HCT116 (cell line): ENCODE data around the gene LRRC32. TPM values are rescaled to one million over a fixed set of nuclear protein-coding genes. Genes with fewer than 3 reads are reported as not detected.

Experiments
- ATAC-seq: fragments of 200-7000 bp; cut with Tn5 transposase; 2 replicates; pipeline ENCODE4 v1.9.1; 2020; ENCODE audit warnings: mild to moderate bottlenecking, moderate library complexity
- BruUV-seq: library from RNA; stranded (reverse); fragments of 400-500 nt; replicated peaks from 2 replicates; lab custom pipeline; 2021; lab: Mats Ljungman, UMichigan
- CTCF ChIA-PET: fragments of 300-600 bp; sonication (Branson Sonifier 250); formaldehyde crosslinking; loops from one replicate; lab custom pipeline; 2021; ENCODE audit warnings: antibody characterized with exemption; lab: Charles Lee
- POLR2A ChIA-PET: fragments of 300-600, 350-600 bp; sonication (Branson Sonifier 250); formaldehyde crosslinking; loops from one replicate; lab custom pipeline; 2021; ENCODE audit warnings: antibody characterized with exemption; lab: Charles Lee
- RAD21 ChIA-PET, 2 experiments: fragments of 300-600 bp; sonication (Branson Sonifier 250); formaldehyde crosslinking; loops; one replicate each; lab custom pipeline; 2023; ENCODE audit warnings: low total read pairs in 2 of 2; ENCODE audit not compliant: uncharacterized antibody in 2 of 2, unreplicated experiment in 2 of 2, low non-redundant PET in 1 of 2; lab: Charles Lee
- DNase-seq: peaks from one replicate; pipeline ENCODE4 v3.0.0-alpha.2; 2010; ENCODE audit warnings: low read depth, low spot score
- H2AFZ ChIP-seq: fragments of 200-600 bp; shearing (Covaris generic), sonication (generic); 2 replicates; pipeline ENCODE4 v1.6.1; 2017; ENCODE audit warnings: low read depth, mixed run types, mixed read lengths, antibody characterized with exemption, low read length; ENCODE audit not compliant: poor library complexity, severe bottlenecking
- H3K27ac ChIP-seq: 2 replicates; pipeline ENCODE4 v1.5.1; 2012; ENCODE audit warnings: low read depth, low read length
- H3K27me3 ChIP-seq: fragments of 200-600 bp; sonication (generic); 2 replicates; pipeline ENCODE4 v1.6.1; 2016; ENCODE audit warnings: mixed run types, low read length, mixed read lengths; ENCODE audit not compliant: insufficient read depth
- H3K36me3 ChIP-seq, 2 experiments: fragments of 200-500 bp in 1 of 2; fragments of 200-600 bp in 1 of 2; sonication (Bioruptor generic) in 1 of 2; sonication (generic) in 1 of 2; 2 replicates each; pipeline versions ENCODE4 v1.5.1 to v1.6.1; 2014 to 2016; ENCODE audit warnings: low read length in 2 of 2, inconsistent platforms in 1 of 2, mixed read lengths in 1 of 2, mixed run types in 1 of 2; ENCODE audit not compliant: insufficient read depth in 2 of 2, control insufficient read depth in 1 of 2
- H3K4me1 ChIP-seq, 2 experiments: fragments of 200-600 bp in 1 of 2; sonication (generic) in 1 of 2; 2 replicates each; pipeline versions ENCODE4 v1.5.1 to v1.6.1; 2012 to 2017; ENCODE audit warnings: low read length in 2 of 2, inconsistent platforms in 1 of 2, mild to moderate bottlenecking in 1 of 2, mixed read lengths in 1 of 2, mixed run types in 1 of 2, moderate library complexity in 1 of 2; ENCODE audit not compliant: insufficient read depth in 2 of 2, control insufficient read depth in 1 of 2
- H3K4me2 ChIP-seq: fragments of 200-600 bp; sonication (generic); 2 replicates; pipeline ENCODE4 v1.6.1; 2017; ENCODE audit warnings: mixed run types, low read length, mixed read lengths
- H3K4me3 ChIP-seq, 2 experiments: fragments of 200-600 bp in 1 of 2; sonication (generic) in 1 of 2; replicated peaks in 1 of 2; 2 replicates each; pipeline ENCODE4 v1.5.1; 2011 to 2016; ENCODE audit warnings: low read length in 2 of 2, control low read depth in 1 of 2, low read depth in 1 of 2, mild to moderate bottlenecking in 1 of 2, mixed read lengths in 1 of 2, mixed run types in 1 of 2
- H3K79me2 ChIP-seq: fragments of 200-600 bp; sonication (generic); 2 replicates; pipeline ENCODE4 v1.6.1; 2017; ENCODE audit warnings: mild to moderate bottlenecking, mixed run types, low read length, moderate library complexity, mixed read lengths; ENCODE audit not compliant: insufficient read depth
- H3K9ac ChIP-seq: fragments of 200-600 bp; sonication (generic); 2 replicates; pipeline ENCODE4 v1.6.1; 2016; ENCODE audit warnings: low read length, mixed read lengths
- H3K9me2 ChIP-seq: fragments of 200-600 bp; sonication (generic), shearing (Covaris generic); 2 replicates; pipeline ENCODE4 v1.6.1; 2017; ENCODE audit warnings: mixed run types, mild to moderate bottlenecking, moderate library complexity; ENCODE audit not compliant: insufficient read depth
- H3K9me3 ChIP-seq, 2 experiments: fragments of 200-500 bp in 1 of 2; fragments of 200-600 bp in 1 of 2; sonication (Bioruptor generic) in 1 of 2; sonication (generic) in 1 of 2; 2 replicates each; pipeline ENCODE4 v1.6.1; 2014 to 2017; ENCODE audit warnings: low read length in 2 of 2, mixed read lengths in 2 of 2, inconsistent platforms in 1 of 2, low read depth in 1 of 2, mild to moderate bottlenecking in 1 of 2, mixed run types in 1 of 2, moderate library complexity in 1 of 2; ENCODE audit not compliant: control insufficient read depth in 1 of 2, insufficient read depth in 1 of 2
- H4K20me1 ChIP-seq: fragments of 200-600 bp; sonication (generic), shearing (Covaris generic); 2 replicates; pipeline ENCODE4 v1.6.1; 2017; ENCODE audit warnings: mixed run types, mild to moderate bottlenecking, moderate library complexity; ENCODE audit not compliant: insufficient read depth
- EGR1 ChIP-seq: IDR thresholded peaks from 2 replicates; pipeline ENCODE4 v1.6.1; 2012; ENCODE audit warnings: low read depth
- SRF ChIP-seq: IDR thresholded peaks from 2 replicates; pipeline ENCODE4 v1.6.1; 2012; ENCODE audit warnings: low read depth
- ZFX ChIP-seq: fragments of 450-650 bp; IDR thresholded peaks from 2 replicates; pipeline ENCODE4 v1.6.1; 2017
- intact Hi-C: fragments of 100-400 bp; cut with micrococcal nuclease; formaldehyde crosslinking; loops from 2 replicates; pipeline ENCODE4 v1.10.0; 2022
- total RNA-seq: library from RNA; stranded (reverse); gene quantifications from one replicate; pipeline ENCODE4 v1.2.1, GENCODE V29; 2021; ENCODE audit not compliant: unreplicated experiment
- TF ChIP-seq, protein P1 (sequence below): IDR thresholded peaks from 2 replicates; pipeline ENCODE4 v1.6.1; 2012

LRRC32 gene
- total RNA-seq, 1 experiment from 2014 or later: 0.54 TPM

DNA sequence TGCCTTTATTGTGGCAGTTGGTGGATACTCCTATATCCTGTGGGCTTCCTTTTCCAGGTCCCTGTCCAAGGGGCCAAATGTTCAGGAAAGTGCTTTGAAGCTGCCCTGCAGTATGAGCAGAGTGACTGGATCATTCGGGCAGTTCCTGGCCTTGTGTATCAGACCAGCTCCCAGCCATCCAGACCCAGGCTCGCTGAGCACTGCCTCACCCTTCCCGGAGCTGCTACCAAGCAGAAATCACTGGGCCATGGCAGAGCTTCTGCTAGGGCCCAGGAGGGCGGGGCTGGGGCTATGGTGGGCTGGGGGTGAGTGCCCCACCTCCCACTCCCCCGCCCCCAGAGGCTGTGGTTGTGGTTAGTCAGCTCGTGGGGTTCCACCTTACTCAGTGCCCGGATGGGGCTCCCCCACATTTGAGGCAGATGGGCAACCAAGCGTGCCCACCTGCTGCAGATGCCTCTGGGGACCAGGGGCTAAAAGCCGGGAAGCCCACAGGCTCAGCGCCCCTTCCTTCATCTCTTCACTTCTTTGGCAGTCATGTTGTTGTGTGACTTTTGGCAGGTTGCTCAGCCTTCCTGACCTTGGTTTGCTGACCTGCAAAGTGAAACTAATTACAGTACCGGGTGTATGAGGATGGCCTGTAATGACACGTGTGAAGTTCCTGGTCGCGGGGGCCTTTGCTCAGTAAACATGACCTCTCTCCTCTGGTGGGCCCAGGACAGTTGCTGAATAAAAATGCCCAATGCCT lies 2.1 kb upstream of the LRRC32 start:
- no peaks in the 10 kb centered on the region for H3K79me2 ChIP-seq
- ChIA-PET POLR2A (no interaction called here), CTCF (interaction anchor here (1.5 kb wide), 1 partner anchor 74 kb away, joined by 4 read pairs; no protein-coding TSS in a partner anchor), RAD21 (no interaction called here)
- no peaks in the 10 kb centered on the region for H3K9me3 ChIP-seq
- H2AFZ ChIP-seq: no peak overlapping the region
- H3K27ac ChIP-seq: no peak overlapping the region
- H3K36me3 ChIP-seq: no peaks in the 10 kb centered on the region
- no peak for TF ChIP-seq ZFX
- no peak for TF ChIP-seq EGR1
- peaks cover 6% of the 10 kb centered on the region; the same call in 1 of the 2 replicates for H3K27me3 ChIP-seq
- H3K9me2 ChIP-seq: no peaks in the 10 kb centered on the region
- peaks cover 0 to 11% of the 10 kb centered on the region in 2 experiments; a peak in 2 of 4 replicates for H3K4me1 ChIP-seq
- no TSS peak for BruUV-seq
- H4K20me1 ChIP-seq: no peaks in the 10 kb centered on the region
- no peak overlapping the region for H3K9ac ChIP-seq
- no peak overlapping the region for H3K4me2 ChIP-seq
- no peak overlapping the region for H3K4me3 ChIP-seq
- intact Hi-C loops: no loop called here
- ATAC-seq: no peak
- no peak for DNase-seq

DNA sequence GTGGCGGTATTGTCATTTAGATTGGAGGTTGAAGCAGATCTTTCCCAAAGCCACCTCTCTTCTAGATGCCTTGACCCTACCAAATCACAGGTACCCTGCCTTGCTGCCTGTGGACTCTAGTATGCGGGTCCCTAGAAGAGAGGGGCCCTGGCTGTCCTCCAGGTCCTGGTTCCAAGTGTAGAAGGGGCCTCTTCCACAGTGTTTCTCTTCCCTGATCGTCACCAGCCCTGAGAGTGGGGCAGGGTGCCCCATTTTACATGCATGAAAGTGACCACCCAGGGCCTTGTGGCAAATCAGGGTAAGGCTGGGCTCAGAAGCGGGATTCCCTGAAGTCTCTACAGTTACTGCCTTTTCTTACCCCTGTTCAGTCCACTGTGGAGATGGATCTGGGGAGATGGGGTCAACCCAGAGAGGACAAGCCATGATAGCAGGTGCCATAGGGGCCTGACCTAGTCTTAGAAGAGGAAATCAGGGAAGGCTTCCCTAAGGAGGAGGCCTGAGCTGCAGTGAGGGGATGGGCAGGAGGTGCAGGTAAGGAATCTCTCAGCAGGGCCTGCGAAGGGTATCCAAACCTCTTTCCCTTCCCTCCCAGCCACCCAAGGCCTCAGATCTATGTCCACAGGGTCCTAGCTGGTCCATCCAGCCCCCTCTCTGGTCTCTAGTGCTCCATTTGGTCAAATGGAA lies 1.2 kb upstream of the LRRC32 start:
- Histone ChIP-seq H3K9me2 (no peaks in the 10 kb centered on the region), H4K20me1 (no peaks in the 10 kb centered on the region), H3K79me2 (no peaks in the 10 kb centered on the region), H3K27me3 (peaks cover 6% of the 10 kb centered on the region; the same call in 1 of the 2 replicates), H3K36me3 (no peaks in the 10 kb centered on the region), H3K9ac (no peak overlapping the region), H3K9me3 (no peaks in the 10 kb centered on the region), H3K4me2 (no peak overlapping the region), H3K4me3 (no peak overlapping the region), H2AFZ (no peak overlapping the region), H3K27ac (no peak overlapping the region), H3K4me1 (peaks cover 0 to 11% of the 10 kb centered on the region in 2 experiments; a peak in 2 of 4 replicates)
- DNase-seq: no peak
- BruUV-seq: no TSS peak
- no peak for TF ChIP-seq SRF
- TF ChIP-seq, protein P1, sequence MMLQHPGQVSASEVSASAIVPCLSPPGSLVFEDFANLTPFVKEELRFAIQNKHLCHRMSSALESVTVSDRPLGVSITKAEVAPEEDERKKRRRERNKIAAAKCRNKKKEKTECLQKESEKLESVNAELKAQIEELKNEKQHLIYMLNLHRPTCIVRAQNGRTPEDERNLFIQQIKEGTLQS: no peak
- intact Hi-C loops: no loop called here
- ChIA-PET CTCF (interaction anchor here (1.5 kb wide), 1 partner anchor 73 kb away, joined by 4 read pairs; no protein-coding TSS in a partner anchor), RAD21 (no interaction called here), POLR2A (no interaction called here)
- no peak for ATAC-seq
